Measurements from ENCODE around the gene SEMA5B. TPM values are rescaled to one million over a fixed set of nuclear protein-coding genes. Genes with fewer than 3 reads are reported as not detected.

SEMA5B gene
- total and polyA plus RNA-seq, 2 donors (not counting 3 experiments of a cell fraction or from before 2014, with no cell fraction given): 0.07 TPM; not detected in 1

DNA sequence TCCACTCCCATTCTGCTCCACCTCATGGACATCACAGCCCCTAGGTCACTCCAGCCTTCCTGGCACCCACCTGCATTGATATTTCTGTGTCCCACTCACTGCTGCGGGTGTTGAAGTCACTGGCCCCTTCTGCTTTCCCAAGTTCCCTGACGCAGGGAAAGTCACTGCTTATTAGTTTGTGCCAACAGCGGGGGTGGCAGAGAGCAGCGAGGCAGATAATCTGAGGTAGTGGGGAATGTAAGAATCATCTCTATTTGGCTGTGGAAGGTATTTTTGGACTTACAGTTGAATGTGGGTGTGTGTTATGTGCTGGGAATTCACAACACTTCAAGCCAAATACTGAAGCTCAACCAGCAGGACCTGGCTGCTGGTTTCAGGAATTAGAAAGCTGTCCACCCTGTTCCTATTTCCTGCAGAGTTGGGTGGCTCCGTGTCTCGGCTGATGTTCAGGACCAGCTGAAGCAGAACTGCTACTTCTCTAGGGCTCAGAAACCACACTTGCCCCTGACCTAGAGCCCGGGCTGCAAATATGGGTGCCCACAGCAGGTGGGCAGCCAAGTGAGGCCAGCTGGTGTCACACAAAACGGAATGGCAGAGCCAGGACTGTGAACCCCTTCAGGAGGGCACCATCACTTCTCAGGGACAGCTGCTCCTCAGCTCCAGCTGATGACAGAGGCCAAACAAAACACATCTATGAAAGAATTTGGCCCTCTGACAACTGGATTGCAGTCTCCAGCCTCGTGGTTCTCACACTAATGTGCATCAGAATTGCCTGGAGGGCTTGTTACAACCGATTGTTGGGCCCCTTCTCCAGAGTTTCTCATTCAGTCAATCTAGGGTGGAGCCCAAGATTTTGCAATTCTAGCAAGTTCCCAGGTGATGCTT is 57.7 kb downstream of the SEMA5B start:
- dilution Hi-C loops (cut with MboI; ENCODE audit: extremely low pct_ligation_motif_present, low sequenced_read_pairs) (no loop called here), intact Hi-C loops (cut with micrococcal nuclease) (no loop called here)
- ChIA-PET POLR2A (no interaction called here), CTCF (interaction anchor here (0.8 to 1.2 kb wide), 3 partner anchors 9 to 58 kb away, joined by 3 to 4 read pairs (median 3); no protein-coding TSS in a partner anchor)
- FAIRE-seq (no peak), DNase-seq (ENCODE audit: low read depth, low spot score) (no peak)
- no TSS peak for BruUV-seq (replicated peaks)
- H3K4me3 ChIP-seq (replicated peaks in 1 of 3; ENCODE audit: insufficient read depth in 1 of 3, low read depth in 1 of 3, low read length in 3 of 3): no peak overlapping the region
- H2AFZ ChIP-seq (ENCODE audit: low read depth, low read length): no peak overlapping the region
- H3K4me2 ChIP-seq (ENCODE audit: insufficient read depth, low read length): no peak overlapping the region
- H3K9me3 ChIP-seq (replicated peaks; ENCODE audit: control insufficient read depth, insufficient read depth, low read length): no peaks in the 10 kb centered on the region
- no peaks in the 10 kb centered on the region for H3K36me3 ChIP-seq (ENCODE audit: control insufficient read depth in 2 of 2, extremely low read depth in 1 of 2, insufficient read depth in 2 of 2, low read length in 2 of 2)
- no peak overlapping the region for H3K27ac ChIP-seq (ENCODE audit: insufficient read depth, low read depth, low read length)
- no peak overlapping the region for H3K9ac ChIP-seq (replicated peaks; ENCODE audit: extremely low read depth, insufficient read depth, low read length)
- H3K4me1 ChIP-seq (ENCODE audit: control insufficient read depth, extremely low read depth, insufficient read depth, low read length): no peaks in the 10 kb centered on the region
- no peaks in the 10 kb centered on the region for H4K20me1 ChIP-seq (replicated peaks; ENCODE audit: control insufficient read depth, extremely low read depth, insufficient read depth, low read length)
- peaks cover 5 to 10% of the 10 kb centered on the region in 2 experiments for H3K27me3 ChIP-seq (ENCODE audit: control insufficient read depth in 2 of 2, insufficient read depth in 2 of 2, low read length in 2 of 2)
- H3K79me2 ChIP-seq (ENCODE audit: control insufficient read depth, insufficient read depth, low read length): no peaks in the 10 kb centered on the region
- TF ChIP-seq POLR2AphosphoS5 (IDR thresholded peaks at IDR 0.05; ENCODE audit: insufficient read depth, low read depth, low read length) (no peak), POLR2A (IDR thresholded peaks at IDR 0.05; ENCODE audit: low read depth, low read length) (no peak), GATA2 (IDR thresholded peaks at IDR 0.05; ENCODE audit: insufficient read depth, insufficient read length, low read depth, low read length) (no peak), CTCF (IDR thresholded peaks at IDR 0.05; ENCODE audit: extremely low read depth in 1 of 2, insufficient read depth in 1 of 2, low read depth in 1 of 2, low read length in 2 of 2) (no peak), JUN (IDR thresholded peaks at IDR 0.05; ENCODE audit: borderline replicate concordance, insufficient read depth, insufficient read length, low read depth) (no peak), EZH2 (IDR thresholded peaks at IDR 0.05; ENCODE audit: borderline replicate concordance, low read depth, low read length, severe bottlenecking) (no peak), FOS (IDR thresholded peaks at IDR 0.05; ENCODE audit: borderline replicate concordance, insufficient read depth, low read length) (no peak), MYC (IDR thresholded peaks at IDR 0.05; ENCODE audit: low read depth, low read length) (no peak)
- TF ChIP-seq, protein P1, sequence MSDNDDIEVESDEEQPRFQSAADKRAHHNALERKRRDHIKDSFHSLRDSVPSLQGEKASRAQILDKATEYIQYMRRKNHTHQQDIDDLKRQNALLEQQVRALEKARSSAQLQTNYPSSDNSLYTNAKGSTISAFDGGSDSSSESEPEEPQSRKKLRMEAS (IDR thresholded peaks at IDR 0.05; ENCODE audit: insufficient read depth, insufficient read length): no peak
- no peaks in the 10 kb centered on the region for H3K9me1 ChIP-seq (replicated peaks; ENCODE audit: control insufficient read depth, extremely low read depth, insufficient read depth, low read length)

All from endothelial cell of umbilical vein (primary cell).